HG02759 (cell line): Measurements from ENCODE around the gene COX6B2.

Experiments used
- ATAC-seq: cut with Tn5 transposase; IDR thresholded peaks from one replicate; pipeline ENCODE4 v1.9.1; 2021; ENCODE audit warnings: mild to moderate bottlenecking, moderate library complexity; ENCODE audit not compliant: unreplicated experiment

Gene COX6B2

GRCh38 chr19:55362990-55363716, 8.6 kb upstream of the COX6B2 start, which contains the start of gene GARIN5B:
Gene GARIN5B (minus strand): TSS chr19:55363260. CDS start chr19:55363066, 194 bp downstream.
- no peak for ATAC-seq

- ATAC-seq, result no peak
These were observed 7.9 kb upstream of the COX6B2 start for GRCh38 chr19:55362174-55362989.

- no peak for ATAC-seq
These were observed 6.4 kb upstream of the COX6B2 start for GRCh38 chr19:55360902-55361301.

GRCh38 chr19:55358943-55359908, 4.7 kb upstream of the COX6B2 start:
- ATAC-seq, result no peak

GRCh38 chr19:55358493-55358892, 4.0 kb upstream of the COX6B2 start:
- no peak for ATAC-seq

GRCh38 chr19:55355213-55355821, 798 bp upstream of the COX6B2 start:
- ATAC-seq, result no peak

- ATAC-seq, result no peak
These were observed 469 bp downstream of the COX6B2 start for GRCh38 chr19:55353803-55354697.

- ATAC-seq, result no peak
These were observed 1.1 kb downstream of the COX6B2 start for GRCh38 chr19:55353356-55353802.

GRCh38 chr19:55352549-55353145, 1.9 kb downstream of the COX6B2 start:
- no peak for ATAC-seq

GRCh38 chr19:55352040-55352439, 2.5 kb downstream of the COX6B2 start:
- ATAC-seq, result no peak

GRCh38 chr19:55350620-55351315, 3.8 kb downstream of the COX6B2 start:
- ATAC-seq, result no peak

GRCh38 chr19:55348317-55349034, 6.0 kb downstream of the COX6B2 start:
- no peak for ATAC-seq

GRCh38 chr19:55347442-55348009, 7.0 kb downstream of the COX6B2 start:
- ATAC-seq, result no peak

- ATAC-seq, result no peak
These were observed 7.6 kb downstream of the COX6B2 start for GRCh38 chr19:55346725-55347441.

- no peak for ATAC-seq
These were observed 8.4 kb downstream of the COX6B2 start for GRCh38 chr19:55345818-55346724.
